ENCODE data around the gene APLP2. TPM values are rescaled to one million over a fixed set of nuclear protein-coding genes. Genes with fewer than 3 reads are reported as not detected.

The APLP2 gene
- polyA plus RNA-seq, 1 donor from 2014 or later, result 226 TPM

- Histone ChIP-seq H3K9me2 (ENCODE audit: insufficient read depth, low read length) (no peaks in the 10 kb centered on the region), H3K27me3 (ENCODE audit: insufficient read depth, low read depth, low read length) (no peaks in the 10 kb centered on the region), H3K4me3 (ENCODE audit: low read length) (no peak overlapping the region), H2AFZ (ENCODE audit: low read depth, low read length) (no peak overlapping the region), H3K9me3 (ENCODE audit: low read length) (no peaks in the 10 kb centered on the region), H3K27ac (ENCODE audit: low read length) (no peak overlapping the region), H3K4me2 (ENCODE audit: low read length) (no peak overlapping the region), H4K20me1 (ENCODE audit: insufficient read depth) (no peaks in the 10 kb centered on the region), H3K36me3 (ENCODE audit: insufficient read depth, low read length) (peaks cover 8% of the 10 kb centered on the region), H3K79me2 (replicated peaks; ENCODE audit: insufficient read depth, low read length) (peaks cover 13% of the 10 kb centered on the region), H3K9ac (ENCODE audit: low read length) (no peak overlapping the region), H3F3A (ENCODE audit: insufficient read depth, low read length, poor library complexity, severe bottlenecking) (no peaks in the 10 kb centered on the region)
- TF ChIP-seq EP300 (conservative IDR thresholded peaks at IDR 0.05; ENCODE audit: poor library complexity, severe bottlenecking) (no peak), RAD21 (conservative IDR thresholded peaks at IDR 0.05) (no peak), CTCF (IDR thresholded peaks at IDR 0.05; ENCODE audit: poor library complexity, severe bottlenecking) (no peak), MXI1 (conservative IDR thresholded peaks at IDR 0.05; ENCODE audit: poor library complexity, severe bottlenecking) (no peak), SMC3 (conservative IDR thresholded peaks at IDR 0.05; ENCODE audit: poor library complexity) (no peak), POLR2AphosphoS5 (IDR thresholded peaks at IDR 0.05) (no peak), TAF1 (IDR thresholded peaks at IDR 0.05; ENCODE audit: low read depth) (no peak), EZH2 (IDR thresholded peaks at IDR 0.05; ENCODE audit: borderline replicate concordance, insufficient read depth, low read length, poor library complexity, severe bottlenecking) (no peak)
- TF ChIP-seq, protein P1, sequence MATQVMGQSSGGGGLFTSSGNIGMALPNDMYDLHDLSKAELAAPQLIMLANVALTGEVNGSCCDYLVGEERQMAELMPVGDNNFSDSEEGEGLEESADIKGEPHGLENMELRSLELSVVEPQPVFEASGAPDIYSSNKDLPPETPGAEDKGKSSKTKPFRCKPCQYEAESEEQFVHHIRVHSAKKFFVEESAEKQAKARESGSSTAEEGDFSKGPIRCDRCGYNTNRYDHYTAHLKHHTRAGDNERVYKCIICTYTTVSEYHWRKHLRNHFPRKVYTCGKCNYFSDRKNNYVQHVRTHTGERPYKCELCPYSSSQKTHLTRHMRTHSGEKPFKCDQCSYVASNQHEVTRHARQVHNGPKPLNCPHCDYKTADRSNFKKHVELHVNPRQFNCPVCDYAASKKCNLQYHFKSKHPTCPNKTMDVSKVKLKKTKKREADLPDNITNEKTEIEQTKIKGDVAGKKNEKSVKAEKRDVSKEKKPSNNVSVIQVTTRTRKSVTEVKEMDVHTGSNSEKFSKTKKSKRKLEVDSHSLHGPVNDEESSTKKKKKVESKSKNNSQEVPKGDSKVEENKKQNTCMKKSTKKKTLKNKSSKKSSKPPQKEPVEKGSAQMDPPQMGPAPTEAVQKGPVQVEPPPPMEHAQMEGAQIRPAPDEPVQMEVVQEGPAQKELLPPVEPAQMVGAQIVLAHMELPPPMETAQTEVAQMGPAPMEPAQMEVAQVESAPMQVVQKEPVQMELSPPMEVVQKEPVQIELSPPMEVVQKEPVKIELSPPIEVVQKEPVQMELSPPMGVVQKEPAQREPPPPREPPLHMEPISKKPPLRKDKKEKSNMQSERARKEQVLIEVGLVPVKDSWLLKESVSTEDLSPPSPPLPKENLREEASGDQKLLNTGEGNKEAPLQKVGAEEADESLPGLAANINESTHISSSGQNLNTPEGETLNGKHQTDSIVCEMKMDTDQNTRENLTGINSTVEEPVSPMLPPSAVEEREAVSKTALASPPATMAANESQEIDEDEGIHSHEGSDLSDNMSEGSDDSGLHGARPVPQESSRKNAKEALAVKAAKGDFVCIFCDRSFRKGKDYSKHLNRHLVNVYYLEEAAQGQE (IDR thresholded peaks at IDR 0.05; ENCODE audit: borderline replicate concordance), result no peak
Observed at GRCh38 chr11:130123414-130124040, 53.8 kb downstream of the APLP2 start.

DNA sequence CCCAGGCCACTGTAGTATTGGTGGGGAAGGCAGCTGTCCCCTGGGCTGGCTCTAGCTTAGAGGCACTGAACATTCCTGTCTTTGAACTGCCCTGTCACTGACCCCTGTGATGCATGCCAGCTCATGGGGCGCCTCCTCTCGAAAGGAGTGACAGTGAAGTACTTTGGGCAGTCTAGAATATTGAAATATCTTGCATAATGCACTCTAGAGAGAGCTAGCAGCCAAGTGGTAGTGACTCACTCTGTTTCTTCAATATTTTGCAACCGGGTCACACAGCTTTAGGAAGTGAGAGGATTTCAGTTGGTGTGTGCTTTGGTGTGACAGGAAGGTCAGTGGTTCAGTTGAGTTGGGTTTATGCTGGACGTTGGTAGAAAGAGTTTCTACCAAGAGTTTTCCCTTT lies 54.4 kb downstream of the APLP2 start:
- no peaks in the 10 kb centered on the region for H3K9me3 ChIP-seq (ENCODE audit: low read length)
- no peak overlapping the region for H2AFZ ChIP-seq (ENCODE audit: low read depth, low read length)
- no peak overlapping the region for H3K9ac ChIP-seq (ENCODE audit: low read length)
- TF ChIP-seq EZH2 (IDR thresholded peaks at IDR 0.05; ENCODE audit: borderline replicate concordance, insufficient read depth, low read length, poor library complexity, severe bottlenecking), result no peak
- TF ChIP-seq RAD21 (conservative IDR thresholded peaks at IDR 0.05), result no peak
- no peak for TF ChIP-seq TAF1 (IDR thresholded peaks at IDR 0.05; ENCODE audit: low read depth)
- no peak for TF ChIP-seq EP300 (conservative IDR thresholded peaks at IDR 0.05; ENCODE audit: poor library complexity, severe bottlenecking)
- no peak for TF ChIP-seq POLR2AphosphoS5 (IDR thresholded peaks at IDR 0.05)
- TF ChIP-seq SMC3 (conservative IDR thresholded peaks at IDR 0.05; ENCODE audit: poor library complexity), result no peak
- no peak for TF ChIP-seq MXI1 (conservative IDR thresholded peaks at IDR 0.05; ENCODE audit: poor library complexity, severe bottlenecking)
- no peak for TF ChIP-seq CTCF (IDR thresholded peaks at IDR 0.05; ENCODE audit: poor library complexity, severe bottlenecking)
- TF ChIP-seq, protein P1 (IDR thresholded peaks at IDR 0.05; ENCODE audit: borderline replicate concordance), result no peak
- no peaks in the 10 kb centered on the region for H3K27me3 ChIP-seq (ENCODE audit: insufficient read depth, low read depth, low read length)
- H3K79me2 ChIP-seq (replicated peaks; ENCODE audit: insufficient read depth, low read length), result peaks cover 13% of the 10 kb centered on the region
- no peaks in the 10 kb centered on the region for H4K20me1 ChIP-seq (ENCODE audit: insufficient read depth)
- H3K9me2 ChIP-seq (ENCODE audit: insufficient read depth, low read length), result no peaks in the 10 kb centered on the region
- no peak overlapping the region for H3K4me2 ChIP-seq (ENCODE audit: low read length)
- H3F3A ChIP-seq (ENCODE audit: insufficient read depth, low read length, poor library complexity, severe bottlenecking), result no peaks in the 10 kb centered on the region
- H3K36me3 ChIP-seq (ENCODE audit: insufficient read depth, low read length), result peaks cover 8% of the 10 kb centered on the region
- no peak overlapping the region for H3K4me3 ChIP-seq (ENCODE audit: low read length)
- H3K27ac ChIP-seq (ENCODE audit: low read length), result no peak overlapping the region

Data from neural cell (in vitro differentiated cells).